Activated T-cell treated with anti-CD3 and anti-CD28 coated beads, Interleukin-2, amount 50 U/mL, for 72 hours (primary cell): ENCODE results near the gene C2CD4D. TPM values are rescaled to one million over a fixed set of nuclear protein-coding genes. Genes with fewer than 3 reads are reported as not detected.
A peak's percentile ranks its signal among the peaks of the same experiment; 100 is the strongest.

ENCODE experiments used
- ATAC-seq, 2 donors: fragments of 150-1000 bp; cut with Tn5 transposase; replicated peaks in 1 of 2; 2 replicates each; pipeline ENCODE4 v1.10.0; 2021; ENCODE audit warnings: moderate library complexity in 2 of 2, mild to moderate bottlenecking in 1 of 2
- DNase-seq, 2 donors: peaks; one replicate each; pipeline ENCODE4 v3.0.0; 2021 to 2022; ENCODE audit warnings: mixed read lengths in 1 of 2
- H3K27ac Mint-ChIP-seq: one replicate; pipeline ENCODE4 v1.8.0; 2022; ENCODE audit warnings: mild to moderate bottlenecking, moderate library complexity, mixed read lengths
- H3K27me3 Mint-ChIP-seq: one replicate; pipeline ENCODE4 v1.8.0; 2022; ENCODE audit warnings: low read depth, mixed read lengths
- H3K36me3 Mint-ChIP-seq, 2 donors: one replicate each; pipeline ENCODE4 v1.8.0; 2022; ENCODE audit warnings: mixed read lengths in 2 of 2, mild to moderate bottlenecking in 1 of 2; ENCODE audit not compliant: insufficient read depth in 2 of 2
- H3K4me1 Mint-ChIP-seq: one replicate; pipeline ENCODE4 v1.8.0; 2022; ENCODE audit warnings: low read depth, mixed read lengths
- H3K4me3 Mint-ChIP-seq, 2 donors: one replicate each; pipeline ENCODE4 v1.8.0; 2022; ENCODE audit warnings: mild to moderate bottlenecking in 2 of 2, mixed read lengths in 2 of 2, moderate library complexity in 2 of 2
- H3K9me3 Mint-ChIP-seq, 2 donors: one replicate each; pipeline ENCODE4 v1.8.0; 2022; ENCODE audit warnings: mixed read lengths in 2 of 2
- total RNA-seq, 2 donors: library from RNA; stranded (reverse); gene quantifications; one replicate each; pipeline ENCODE4 v1.2.3, GENCODE V29; 2022

Gene C2CD4D
- total RNA-seq, 2 donors from 2014 or later = 2.1 to 4.4 TPM

- H3K9me3 Mint-ChIP-seq = no peaks in the 10 kb centered on the region
- peak overlapping the region; percentile 53 for H3K27ac Mint-ChIP-seq
- H3K27me3 Mint-ChIP-seq = no peaks in the 10 kb centered on the region
- H3K4me1 Mint-ChIP-seq = peaks cover 90% of the 10 kb centered on the region
- DNase-seq (no peak), ATAC-seq (no peak)
- H3K36me3 Mint-ChIP-seq = no peaks in the 10 kb centered on the region
- H3K4me3 Mint-ChIP-seq = peak overlapping the region; percentile 81 to 82
Observed at GRCh38 chr1:151827853-151828252, 11.8 kb downstream of the C2CD4D start.

- DNase-seq (no peak), ATAC-seq (no peak)
- H3K9me3 Mint-ChIP-seq = no peaks in the 10 kb centered on the region
- no peaks in the 10 kb centered on the region for H3K27me3 Mint-ChIP-seq
- H3K4me3 Mint-ChIP-seq = peak overlapping the region; percentile 24 to 39
- no peaks in the 10 kb centered on the region for H3K36me3 Mint-ChIP-seq
- peaks cover 90% of the 10 kb centered on the region for H3K4me1 Mint-ChIP-seq
- peak overlapping the region; percentile 81 for H3K27ac Mint-ChIP-seq
Observed at GRCh38 chr1:151825751-151826660, 13.6 kb downstream of the C2CD4D start.

- Mint-ChIP-seq H3K27ac (peak overlapping the region; percentile 9), H3K4me3 (peak overlapping the region; percentile 18 to 39), H3K9me3 (no peaks in the 10 kb centered on the region), H3K27me3 (no peaks in the 10 kb centered on the region), H3K36me3 (no peaks in the 10 kb centered on the region), H3K4me1 (peaks cover 90% of the 10 kb centered on the region)
- no peak for ATAC-seq
- no peak for DNase-seq
Observed at GRCh38 chr1:151825204-151825603, 14.4 kb downstream of the C2CD4D start.

- ATAC-seq (no peak), DNase-seq (no peak)
- H3K27me3 Mint-ChIP-seq = no peaks in the 10 kb centered on the region
- H3K9me3 Mint-ChIP-seq = no peaks in the 10 kb centered on the region
- no peaks in the 10 kb centered on the region for H3K36me3 Mint-ChIP-seq
- peaks cover 90% of the 10 kb centered on the region for H3K4me1 Mint-ChIP-seq
- peak overlapping the region; percentile 54 to 84 for H3K4me3 Mint-ChIP-seq
- peak overlapping the region; percentile 52 for H3K27ac Mint-ChIP-seq
Observed at GRCh38 chr1:151823175-151823574, 16.4 kb downstream of the C2CD4D start.

GRCh38 chr1:151822404-151822803 lies 17.2 kb downstream of the C2CD4D start:
- DNase-seq = peak; percentile 73 to 78
- H3K27ac Mint-ChIP-seq = peak overlapping the region; percentile 89
- no peaks in the 10 kb centered on the region for H3K36me3 Mint-ChIP-seq

DNA sequence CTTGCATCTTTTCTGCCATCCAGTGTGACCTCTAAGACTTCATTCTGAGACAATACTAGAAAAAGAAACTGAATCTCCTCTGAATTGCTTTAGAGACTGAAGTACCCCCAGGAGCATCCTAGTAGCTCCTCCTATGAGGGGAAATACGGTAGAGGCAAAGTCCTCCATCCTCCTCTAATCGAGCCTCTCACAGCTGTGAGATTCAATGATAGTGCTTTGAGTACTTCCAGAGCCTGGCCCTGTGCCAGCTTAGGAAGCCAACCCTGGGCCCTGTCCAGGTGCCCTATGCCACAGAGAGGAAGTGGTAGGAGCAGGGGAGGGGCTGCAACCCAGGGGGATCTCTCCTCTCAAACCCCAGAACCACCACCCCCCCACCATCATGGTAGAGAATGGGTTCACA lies 18.7 kb downstream of the C2CD4D start:
- Mint-ChIP-seq H3K9me3 (no peaks in the 10 kb centered on the region), H3K4me1 (peaks cover 76% of the 10 kb centered on the region), H3K27me3 (no peaks in the 10 kb centered on the region), H3K36me3 (no peaks in the 10 kb centered on the region), H3K4me3 (peak overlapping the region; percentile 55 to 68), H3K27ac (peak overlapping the region; percentile 70)
- ATAC-seq (peak; percentile 27), DNase-seq (no peak)

More at GRCh38 chr1:151822404-151822803, 17.2 kb downstream of the C2CD4D start:
- Mint-ChIP-seq H3K9me3 (no peaks in the 10 kb centered on the region), H3K4me3 (peak overlapping the region; percentile 54 to 84), H3K4me1 (peaks cover 82% of the 10 kb centered on the region), H3K27me3 (no peaks in the 10 kb centered on the region)
- peak; percentile 51 to 62 for ATAC-seq

DNA sequence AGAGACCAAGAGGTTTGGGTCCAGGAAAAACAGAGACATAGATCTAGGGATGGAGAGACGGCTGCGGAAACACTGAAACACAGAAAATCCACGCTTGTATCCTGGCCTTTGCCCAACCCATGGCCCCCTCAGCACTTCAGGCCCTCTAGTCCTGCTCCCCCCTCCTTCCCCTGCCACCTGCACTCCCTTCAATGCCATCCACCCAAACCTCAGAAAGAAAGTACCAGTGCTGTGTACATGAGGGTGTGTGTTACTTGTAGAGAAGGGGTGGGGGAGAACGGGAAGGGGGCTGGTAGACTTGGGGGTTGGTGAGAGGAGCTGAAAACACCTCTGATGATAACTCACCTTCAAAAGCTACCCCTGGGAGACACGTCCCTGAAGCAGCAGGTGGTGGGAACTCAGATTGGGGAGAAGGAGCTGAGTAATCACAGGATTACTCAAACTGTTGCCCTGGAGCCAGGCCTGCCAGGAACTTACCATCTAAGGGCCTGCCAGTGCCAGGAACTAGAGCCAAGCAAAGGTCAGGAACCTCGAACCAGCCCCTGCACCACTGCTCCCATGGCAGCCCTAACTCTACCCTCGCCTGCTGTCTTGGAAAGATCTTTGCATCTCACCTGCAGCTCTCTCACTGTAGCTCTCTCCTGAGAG lies 19.5 kb downstream of the C2CD4D start:
- peak; percentile 46 to 61 for DNase-seq
- Mint-ChIP-seq H3K9me3 (no peaks in the 10 kb centered on the region), H3K4me1 (peaks cover 74% of the 10 kb centered on the region), H3K27ac (peak overlapping the region; percentile 70), H3K4me3 (peak overlapping the region; percentile 55 to 68), H3K36me3 (no peaks in the 10 kb centered on the region), H3K27me3 (no peaks in the 10 kb centered on the region)
- peak; percentile 63 to 70 for ATAC-seq

- Mint-ChIP-seq H3K4me1 (peaks cover 68% of the 10 kb centered on the region), H3K36me3 (no peaks in the 10 kb centered on the region), H3K9me3 (no peaks in the 10 kb centered on the region), H3K27ac (peak overlapping the region; percentile 81), H3K4me3 (peak overlapping the region; percentile 4 to 68), H3K27me3 (no peaks in the 10 kb centered on the region)
- DNase-seq (no peak), ATAC-seq (no peak)
Observed at GRCh38 chr1:151819227-151819835, 20.3 kb downstream of the C2CD4D start.

DNA sequence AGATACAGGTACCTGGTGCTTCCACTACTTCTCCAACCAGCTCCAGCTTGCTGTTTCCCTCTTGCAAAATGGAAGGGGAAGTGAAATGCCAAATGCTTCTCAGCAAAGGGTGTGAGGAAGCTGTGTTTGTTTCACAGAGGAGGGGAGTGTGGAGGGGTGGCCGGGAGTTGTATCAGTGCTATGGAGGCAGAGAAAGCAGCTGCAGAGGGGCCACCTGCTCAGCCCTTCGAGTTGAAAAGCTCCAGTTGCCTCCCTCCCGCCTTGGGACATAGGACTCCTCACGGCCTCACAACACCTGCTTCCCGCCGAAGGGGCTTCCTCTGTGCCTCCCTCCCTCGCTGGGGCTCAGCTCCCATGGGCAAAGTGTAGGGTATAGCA lies 22.3 kb downstream of the C2CD4D start:
- no peak overlapping the region for H3K27ac Mint-ChIP-seq
- H3K27me3 Mint-ChIP-seq = no peaks in the 10 kb centered on the region
- H3K9me3 Mint-ChIP-seq = no peaks in the 10 kb centered on the region
- H3K4me3 Mint-ChIP-seq = no peak overlapping the region
- DNase-seq (no peak), ATAC-seq (no peak)
- H3K36me3 Mint-ChIP-seq = no peaks in the 10 kb centered on the region
- peaks cover 54% of the 10 kb centered on the region for H3K4me1 Mint-ChIP-seq

DNA sequence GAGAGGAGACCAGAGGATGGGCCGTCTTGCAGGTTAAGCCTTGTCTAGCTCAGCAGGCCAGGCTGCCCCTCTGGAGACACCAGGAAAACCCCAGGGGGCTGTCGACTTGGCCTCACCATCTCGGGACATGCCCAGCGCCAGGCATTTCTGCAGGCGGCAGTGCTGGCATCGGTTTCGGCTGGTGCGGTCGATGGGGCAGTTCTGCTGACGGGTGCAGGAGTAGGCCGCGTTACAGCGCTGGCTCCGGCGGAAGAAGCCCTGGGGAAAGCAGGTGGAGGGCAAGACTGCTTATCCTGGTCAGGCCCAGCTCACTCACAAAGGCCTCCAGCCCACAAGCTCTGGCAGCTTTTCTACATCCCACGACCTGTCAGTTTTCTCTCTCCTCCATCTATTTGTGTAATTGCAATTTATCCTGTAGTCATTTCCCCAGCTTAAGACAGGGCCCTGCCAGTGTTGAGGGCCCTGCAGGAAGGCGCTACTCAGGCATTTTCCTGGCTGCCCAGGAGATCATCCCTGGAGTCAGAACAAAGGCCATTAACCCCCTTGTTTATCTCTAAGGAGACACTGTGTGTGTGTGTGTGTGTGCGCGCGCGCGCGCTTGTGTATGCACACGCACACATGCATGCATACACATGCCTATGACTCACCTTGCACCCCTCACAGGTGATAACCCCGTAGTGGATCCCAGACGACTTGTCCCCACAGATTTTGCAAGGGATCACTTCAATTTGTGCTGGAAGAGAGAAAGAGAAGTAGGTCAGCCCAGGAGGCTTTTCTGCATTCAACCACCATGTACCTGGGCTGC lies 22.9 kb downstream of the C2CD4D start:
- H3K4me1 Mint-ChIP-seq = peaks cover 48% of the 10 kb centered on the region
- no peaks in the 10 kb centered on the region for H3K9me3 Mint-ChIP-seq
- no peak overlapping the region for H3K4me3 Mint-ChIP-seq
- H3K36me3 Mint-ChIP-seq = no peaks in the 10 kb centered on the region
- no peaks in the 10 kb centered on the region for H3K27me3 Mint-ChIP-seq
- no peak for DNase-seq
- H3K27ac Mint-ChIP-seq = no peak overlapping the region
- no peak for ATAC-seq

- no peaks in the 10 kb centered on the region for H3K27me3 Mint-ChIP-seq
- H3K4me1 Mint-ChIP-seq = peaks cover 39% of the 10 kb centered on the region
- DNase-seq (no peak), ATAC-seq (peak in 1 of 2 donors; percentile 14)
- H3K36me3 Mint-ChIP-seq = no peaks in the 10 kb centered on the region
- peak overlapping the region in 1 of 2 donors; percentile 35 for H3K4me3 Mint-ChIP-seq
- no peaks in the 10 kb centered on the region for H3K9me3 Mint-ChIP-seq
- H3K27ac Mint-ChIP-seq = peak overlapping the region; percentile 15
Observed at GRCh38 chr1:151815716-151816327, 23.8 kb downstream of the C2CD4D start.

DNA sequence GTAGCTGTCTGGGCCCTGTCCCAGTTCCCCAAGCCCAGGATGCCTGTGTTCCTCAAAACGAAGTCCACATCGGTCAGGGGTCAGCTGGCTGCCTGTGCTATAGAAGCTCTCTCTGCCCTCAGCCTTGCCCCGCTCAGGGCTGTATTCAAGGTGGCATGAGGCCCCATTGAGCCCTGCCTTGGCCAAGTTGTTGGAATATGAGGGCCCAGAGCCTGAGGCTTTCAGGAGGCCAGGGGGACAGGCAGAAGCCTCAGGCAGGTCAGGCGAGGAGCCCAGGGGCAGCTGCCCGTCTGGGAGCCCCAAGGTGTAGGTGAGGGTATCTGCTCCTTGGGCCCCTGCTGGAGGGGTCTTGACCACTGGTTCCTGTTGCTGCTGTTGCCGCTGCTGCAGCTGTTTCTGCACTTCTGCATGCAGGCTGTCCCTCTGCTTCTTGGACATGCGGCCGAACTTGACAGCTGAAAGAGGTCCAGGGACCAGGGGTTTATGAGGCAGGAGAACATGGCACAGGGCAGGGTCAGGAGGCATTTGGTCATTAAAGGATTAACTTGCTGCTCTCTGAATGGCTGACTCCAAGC lies 24.6 kb downstream of the C2CD4D start:
- no peak for DNase-seq
- ATAC-seq = no peak
- H3K27me3 Mint-ChIP-seq = no peaks in the 10 kb centered on the region
- no peaks in the 10 kb centered on the region for H3K36me3 Mint-ChIP-seq
- H3K9me3 Mint-ChIP-seq = no peaks in the 10 kb centered on the region
- H3K4me3 Mint-ChIP-seq = no peak overlapping the region
- H3K27ac Mint-ChIP-seq = no peak overlapping the region
- H3K4me1 Mint-ChIP-seq = peaks cover 31% of the 10 kb centered on the region
